Liver (tissue), 3 donors: ENCODE measurements around the gene SLC34A2.

Experiments
- EGR1 ChIP-seq, 2 donors: IDR thresholded peaks; 2 replicates each; pipeline ENCODE4 v1.6.1; 2016 to 2018; ENCODE audit warnings: antibody characterized with exemption in 2 of 2, low read depth in 2 of 2
- GABPA ChIP-seq, 2 donors: IDR thresholded peaks in 1 of 2; conservative IDR thresholded peaks in 1 of 2; 2 replicates each; pipeline ENCODE4 v1.6.1; 2016; ENCODE audit warnings: antibody characterized with exemption in 2 of 2, mild to moderate bottlenecking in 1 of 2, moderate library complexity in 1 of 2
- HNF4G ChIP-seq: IDR thresholded peaks from 2 replicates; pipeline ENCODE4 v1.6.1; 2016; ENCODE audit warnings: antibody characterized with exemption
- JUND ChIP-seq, 2 donors: IDR thresholded peaks; 2 replicates each; pipeline ENCODE4 v1.6.1; 2016; ENCODE audit warnings: antibody characterized with exemption in 2 of 2
- NR2F2 ChIP-seq: IDR thresholded peaks from 2 replicates; pipeline ENCODE4 v1.6.1; 2016; ENCODE audit warnings: antibody characterized with exemption
- SP1 ChIP-seq: IDR thresholded peaks from 2 replicates; pipeline ENCODE4 v1.6.1; 2018; ENCODE audit warnings: antibody characterized with exemption, mild to moderate bottlenecking
- TAF1 ChIP-seq: conservative IDR thresholded peaks from 2 replicates; pipeline ENCODE4 v1.6.1; 2016; ENCODE audit warnings: antibody characterized with exemption, mild to moderate bottlenecking
- TF ChIP-seq, protein P1 (sequence below): fragments of 150-350 bp; IDR thresholded peaks from 2 replicates; pipeline ENCODE4 v1.5.1; 2017; ENCODE audit warnings: improper control_type of control experiment, low read depth, low read length; ENCODE audit not compliant: missing input control
- TF ChIP-seq, protein P2 (sequence below): IDR thresholded peaks from 2 replicates; pipeline ENCODE4 v1.6.1; 2016; ENCODE audit warnings: antibody characterized with exemption, mild to moderate bottlenecking
- TF ChIP-seq, protein P3 (sequence below): IDR thresholded peaks from 2 replicates; pipeline ENCODE4 v1.6.1; 2016; ENCODE audit warnings: antibody characterized with exemption
- donor health status: healthy.
- donor health status: healthy.

DNA sequence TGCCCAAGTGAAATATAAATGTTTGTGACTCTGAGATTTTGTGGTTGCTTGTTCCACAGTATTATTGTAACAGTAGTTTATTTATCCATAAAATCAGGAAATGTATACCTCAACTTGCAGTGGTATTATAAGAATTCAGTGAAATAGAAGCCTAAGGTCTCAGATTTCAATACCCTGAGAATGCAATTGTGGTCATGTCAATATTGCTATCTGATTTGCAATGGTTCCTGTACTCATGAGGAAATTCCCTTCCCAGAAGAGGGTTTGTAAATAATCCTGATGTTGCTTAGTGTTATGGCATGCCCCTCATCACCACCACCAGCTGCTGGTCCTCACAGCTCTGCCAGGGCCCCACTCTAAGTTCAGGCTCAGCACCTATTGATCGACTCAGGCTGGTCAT, 67.8 kb downstream of the SLC34A2 start:
- TF ChIP-seq, protein P1, sequence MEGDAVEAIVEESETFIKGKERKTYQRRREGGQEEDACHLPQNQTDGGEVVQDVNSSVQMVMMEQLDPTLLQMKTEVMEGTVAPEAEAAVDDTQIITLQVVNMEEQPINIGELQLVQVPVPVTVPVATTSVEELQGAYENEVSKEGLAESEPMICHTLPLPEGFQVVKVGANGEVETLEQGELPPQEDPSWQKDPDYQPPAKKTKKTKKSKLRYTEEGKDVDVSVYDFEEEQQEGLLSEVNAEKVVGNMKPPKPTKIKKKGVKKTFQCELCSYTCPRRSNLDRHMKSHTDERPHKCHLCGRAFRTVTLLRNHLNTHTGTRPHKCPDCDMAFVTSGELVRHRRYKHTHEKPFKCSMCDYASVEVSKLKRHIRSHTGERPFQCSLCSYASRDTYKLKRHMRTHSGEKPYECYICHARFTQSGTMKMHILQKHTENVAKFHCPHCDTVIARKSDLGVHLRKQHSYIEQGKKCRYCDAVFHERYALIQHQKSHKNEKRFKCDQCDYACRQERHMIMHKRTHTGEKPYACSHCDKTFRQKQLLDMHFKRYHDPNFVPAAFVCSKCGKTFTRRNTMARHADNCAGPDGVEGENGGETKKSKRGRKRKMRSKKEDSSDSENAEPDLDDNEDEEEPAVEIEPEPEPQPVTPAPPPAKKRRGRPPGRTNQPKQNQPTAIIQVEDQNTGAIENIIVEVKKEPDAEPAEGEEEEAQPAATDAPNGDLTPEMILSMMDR: no peak
- TF ChIP-seq GABPA (IDR thresholded peaks at IDR 0.05 in 1 of 2, conservative IDR thresholded peaks at IDR 0.05 in 1 of 2) (no peak), HNF4G (no peak), TAF1 (no peak), JUND (IDR thresholded peaks at IDR 0.05) (no peak), SP1 (no peak), NR2F2 (no peak), EGR1 (IDR thresholded peaks at IDR 0.05; ENCODE audit: low read depth in 2 of 2) (no peak)
- TF ChIP-seq, protein P2, sequence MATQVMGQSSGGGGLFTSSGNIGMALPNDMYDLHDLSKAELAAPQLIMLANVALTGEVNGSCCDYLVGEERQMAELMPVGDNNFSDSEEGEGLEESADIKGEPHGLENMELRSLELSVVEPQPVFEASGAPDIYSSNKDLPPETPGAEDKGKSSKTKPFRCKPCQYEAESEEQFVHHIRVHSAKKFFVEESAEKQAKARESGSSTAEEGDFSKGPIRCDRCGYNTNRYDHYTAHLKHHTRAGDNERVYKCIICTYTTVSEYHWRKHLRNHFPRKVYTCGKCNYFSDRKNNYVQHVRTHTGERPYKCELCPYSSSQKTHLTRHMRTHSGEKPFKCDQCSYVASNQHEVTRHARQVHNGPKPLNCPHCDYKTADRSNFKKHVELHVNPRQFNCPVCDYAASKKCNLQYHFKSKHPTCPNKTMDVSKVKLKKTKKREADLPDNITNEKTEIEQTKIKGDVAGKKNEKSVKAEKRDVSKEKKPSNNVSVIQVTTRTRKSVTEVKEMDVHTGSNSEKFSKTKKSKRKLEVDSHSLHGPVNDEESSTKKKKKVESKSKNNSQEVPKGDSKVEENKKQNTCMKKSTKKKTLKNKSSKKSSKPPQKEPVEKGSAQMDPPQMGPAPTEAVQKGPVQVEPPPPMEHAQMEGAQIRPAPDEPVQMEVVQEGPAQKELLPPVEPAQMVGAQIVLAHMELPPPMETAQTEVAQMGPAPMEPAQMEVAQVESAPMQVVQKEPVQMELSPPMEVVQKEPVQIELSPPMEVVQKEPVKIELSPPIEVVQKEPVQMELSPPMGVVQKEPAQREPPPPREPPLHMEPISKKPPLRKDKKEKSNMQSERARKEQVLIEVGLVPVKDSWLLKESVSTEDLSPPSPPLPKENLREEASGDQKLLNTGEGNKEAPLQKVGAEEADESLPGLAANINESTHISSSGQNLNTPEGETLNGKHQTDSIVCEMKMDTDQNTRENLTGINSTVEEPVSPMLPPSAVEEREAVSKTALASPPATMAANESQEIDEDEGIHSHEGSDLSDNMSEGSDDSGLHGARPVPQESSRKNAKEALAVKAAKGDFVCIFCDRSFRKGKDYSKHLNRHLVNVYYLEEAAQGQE: no peak
- TF ChIP-seq, protein P3, sequence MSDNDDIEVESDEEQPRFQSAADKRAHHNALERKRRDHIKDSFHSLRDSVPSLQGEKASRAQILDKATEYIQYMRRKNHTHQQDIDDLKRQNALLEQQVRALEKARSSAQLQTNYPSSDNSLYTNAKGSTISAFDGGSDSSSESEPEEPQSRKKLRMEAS: no peak
